RKO (cell line): ENCODE data around the gene SMG6.
"Not testable (repeated sequence)": the region's sequence is repeated elsewhere in the genome, so short reads cannot be mapped to it uniquely, and the experiment has no call there.

Source experiments
- DNase-seq: peaks from one replicate; pipeline ENCODE4 v3.0.0-alpha.2; 2016; ENCODE audit warnings: low spot score

Gene SMG6

GRCh38 chr17:2202996-2203575, 100.5 kb downstream of the SMG6 start:
- no peak for DNase-seq

- DNase-seq, result no peak
These were observed 101.1 kb downstream of the SMG6 start for GRCh38 chr17:2202302-2202995.

GRCh38 chr17:2199386-2199785, 104.2 kb downstream of the SMG6 start:
- DNase-seq, result not testable (repeated sequence)

GRCh38 chr17:2198927-2199326, 104.7 kb downstream of the SMG6 start:
- DNase-seq, result no peak

GRCh38 chr17:2197271-2197670, 106.3 kb downstream of the SMG6 start:
- DNase-seq, result no peak

- DNase-seq, result no peak
These were observed 107.9 kb downstream of the SMG6 start for GRCh38 chr17:2195729-2196128.

- no peak for DNase-seq
These were observed 108.7 kb downstream of the SMG6 start for GRCh38 chr17:2194889-2195335.

- DNase-seq, result peak; percentile 84
These were observed 111.1 kb downstream of the SMG6 start for GRCh38 chr17:2192367-2193057.

- DNase-seq, result no peak
These were observed 111.8 kb downstream of the SMG6 start for GRCh38 chr17:2191785-2192184.

GRCh38 chr17:2191227-2191626, 112.4 kb downstream of the SMG6 start:
- DNase-seq, result no peak

GRCh38 chr17:2190014-2190413, 113.6 kb downstream of the SMG6 start:
- DNase-seq, result no peak

GRCh38 chr17:2188971-2189630, 114.5 kb downstream of the SMG6 start:
- DNase-seq, result no peak

GRCh38 chr17:2187758-2188157, 115.8 kb downstream of the SMG6 start:
- no peak for DNase-seq

- no peak for DNase-seq
These were observed 116.6 kb downstream of the SMG6 start for GRCh38 chr17:2186937-2187336.

- DNase-seq, result no peak
These were observed 118.3 kb downstream of the SMG6 start for GRCh38 chr17:2184993-2185931.

- no peak for DNase-seq
These were observed 120.2 kb downstream of the SMG6 start for GRCh38 chr17:2183346-2183745.

GRCh38 chr17:2181897-2182448, 121.6 kb downstream of the SMG6 start:
- DNase-seq, result no peak

GRCh38 chr17:2181206-2181896, 122.2 kb downstream of the SMG6 start:
- DNase-seq, result no peak

- no peak for DNase-seq
These were observed 122.8 kb downstream of the SMG6 start for GRCh38 chr17:2180768-2181167.

- DNase-seq, result no peak
These were observed 123.8 kb downstream of the SMG6 start for GRCh38 chr17:2179615-2180295.
